Measurements from ENCODE around the gene SLC38A8.

SLC38A8 gene

GRCh38 chr16:83965444-83966152 is 77.0 kb downstream of the SLC38A8 start:
- DNase-seq (ENCODE audit: insufficient read length, low spot score) (no peak), FAIRE-seq (no peak)
- no peak for TF ChIP-seq TAF1 (IDR thresholded peaks at IDR 0.05; ENCODE audit: low read depth, low read length)
- TF ChIP-seq SPI1 (IDR thresholded peaks at IDR 0.05; ENCODE audit: low read depth, low read length) = no peak
- no peak for TF ChIP-seq POU2F2 (IDR thresholded peaks at IDR 0.05; ENCODE audit: low read depth, low read length)
- no peak for TF ChIP-seq POLR2A (IDR thresholded peaks at IDR 0.05; ENCODE audit: low read depth, low read length)
- no peak for TF ChIP-seq POLR2AphosphoS5 (IDR thresholded peaks at IDR 0.05; ENCODE audit: low read depth, low read length)
- TF ChIP-seq PAX5 (IDR thresholded peaks at IDR 0.05; ENCODE audit: insufficient read depth, low read length, severe bottlenecking) = no peak

- FAIRE-seq = no peak
- TF ChIP-seq POLR2A (IDR thresholded peaks at IDR 0.05; ENCODE audit: low read depth, low read length) (no peak), POLR2AphosphoS5 (IDR thresholded peaks at IDR 0.05; ENCODE audit: low read depth, low read length) (no peak), SPI1 (IDR thresholded peaks at IDR 0.05; ENCODE audit: low read depth, low read length) (no peak), POU2F2 (IDR thresholded peaks at IDR 0.05; ENCODE audit: low read depth, low read length) (no peak), PAX5 (IDR thresholded peaks at IDR 0.05; ENCODE audit: insufficient read depth, low read length, severe bottlenecking) (no peak), TAF1 (IDR thresholded peaks at IDR 0.05; ENCODE audit: low read depth, low read length) (no peak)
- DNase-seq (ENCODE audit: insufficient read length, low spot score) = no peak
Observed at GRCh38 chr16:83964684-83965443, 77.7 kb downstream of the SLC38A8 start.

- TF ChIP-seq TAF1 (IDR thresholded peaks at IDR 0.05; ENCODE audit: low read depth, low read length) = no peak
- no peak for TF ChIP-seq POU2F2 (IDR thresholded peaks at IDR 0.05; ENCODE audit: low read depth, low read length)
- no peak for TF ChIP-seq PAX5 (IDR thresholded peaks at IDR 0.05; ENCODE audit: insufficient read depth, low read length, severe bottlenecking)
- TF ChIP-seq POLR2A (IDR thresholded peaks at IDR 0.05; ENCODE audit: low read depth, low read length) = no peak
- no peak for FAIRE-seq
- no peak for DNase-seq (ENCODE audit: insufficient read length, low spot score)
Observed at GRCh38 chr16:83963277-83964119, 79.1 kb downstream of the SLC38A8 start.

GRCh38 chr16:83961591-83961990 is 81.0 kb downstream of the SLC38A8 start:
- FAIRE-seq = no peak
- DNase-seq (ENCODE audit: insufficient read length, low spot score) = no peak
- TF ChIP-seq TAF1 (IDR thresholded peaks at IDR 0.05; ENCODE audit: low read depth, low read length) = no peak
- TF ChIP-seq POLR2A (IDR thresholded peaks at IDR 0.05; ENCODE audit: low read depth, low read length) = no peak
- TF ChIP-seq PAX5 (IDR thresholded peaks at IDR 0.05; ENCODE audit: insufficient read depth, low read length, severe bottlenecking) = no peak
- TF ChIP-seq POLR2AphosphoS5 (IDR thresholded peaks at IDR 0.05; ENCODE audit: low read depth, low read length) = no peak
- no peak for TF ChIP-seq POU2F2 (IDR thresholded peaks at IDR 0.05; ENCODE audit: low read depth, low read length)
- TF ChIP-seq SPI1 (IDR thresholded peaks at IDR 0.05; ENCODE audit: low read depth, low read length) = no peak

GRCh38 chr16:83960521-83961249 is 81.9 kb downstream of the SLC38A8 start:
- TF ChIP-seq POLR2AphosphoS5 (IDR thresholded peaks at IDR 0.05; ENCODE audit: low read depth, low read length) = no peak
- TF ChIP-seq SPI1 (IDR thresholded peaks at IDR 0.05; ENCODE audit: low read depth, low read length) = no peak
- TF ChIP-seq TAF1 (IDR thresholded peaks at IDR 0.05; ENCODE audit: low read depth, low read length) = no peak
- TF ChIP-seq PAX5 (IDR thresholded peaks at IDR 0.05; ENCODE audit: insufficient read depth, low read length, severe bottlenecking) = no peak
- TF ChIP-seq POU2F2 (IDR thresholded peaks at IDR 0.05; ENCODE audit: low read depth, low read length) = no peak
- no peak for TF ChIP-seq POLR2A (IDR thresholded peaks at IDR 0.05; ENCODE audit: low read depth, low read length)
- no peak for FAIRE-seq
- no peak for DNase-seq (ENCODE audit: insufficient read length, low spot score)

Measured in GM12891 (cell line).